D341Med (cell line): Measurements from ENCODE around the gene DCST1.

ENCODE experiments used
- DNase-seq: peaks from one replicate; pipeline ENCODE4 v3.0.0; 2012; ENCODE audit warnings: low spot score

DCST1 gene

DNA sequence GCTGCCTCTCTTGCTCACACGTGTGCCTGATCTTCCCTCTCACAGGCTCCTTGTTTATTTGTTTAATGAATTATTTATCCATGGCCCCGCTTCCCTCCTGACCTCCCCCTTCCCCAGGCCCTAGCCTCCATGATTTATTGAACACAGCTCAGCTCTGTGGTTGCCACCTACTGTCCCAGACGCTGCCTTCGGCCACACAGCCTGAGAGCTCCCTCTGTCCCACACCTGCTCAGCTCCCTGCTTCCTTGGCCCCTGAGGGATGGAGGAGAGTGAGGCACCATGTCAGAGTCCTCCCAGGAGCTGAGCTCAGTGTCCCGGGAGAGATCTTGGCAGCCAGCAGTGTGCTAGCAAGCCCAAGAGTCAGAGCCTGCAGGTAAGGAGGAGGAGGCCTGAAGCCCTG is 41.9 kb downstream of the DCST1 start:
- no peak for DNase-seq

DNA sequence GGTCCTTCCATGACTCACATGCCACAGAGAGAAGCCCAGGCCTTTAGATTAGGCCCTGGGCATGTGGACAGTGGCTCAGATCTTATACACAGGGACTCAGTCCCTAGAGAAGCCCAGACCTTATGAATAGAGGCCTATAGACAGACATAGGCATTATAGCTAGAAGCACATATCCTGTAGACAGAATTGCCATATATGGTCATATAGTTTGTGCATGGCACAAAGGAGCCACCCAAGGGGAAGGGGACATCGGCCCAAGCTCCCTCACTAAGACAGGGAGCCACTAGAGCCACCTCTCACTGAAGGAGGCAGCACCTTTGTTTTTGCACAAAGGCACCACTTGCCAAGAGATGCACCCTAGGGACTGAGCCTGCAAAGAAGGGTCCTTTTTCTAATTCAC is 42.7 kb downstream of the DCST1 start:
- no peak for DNase-seq

DNA sequence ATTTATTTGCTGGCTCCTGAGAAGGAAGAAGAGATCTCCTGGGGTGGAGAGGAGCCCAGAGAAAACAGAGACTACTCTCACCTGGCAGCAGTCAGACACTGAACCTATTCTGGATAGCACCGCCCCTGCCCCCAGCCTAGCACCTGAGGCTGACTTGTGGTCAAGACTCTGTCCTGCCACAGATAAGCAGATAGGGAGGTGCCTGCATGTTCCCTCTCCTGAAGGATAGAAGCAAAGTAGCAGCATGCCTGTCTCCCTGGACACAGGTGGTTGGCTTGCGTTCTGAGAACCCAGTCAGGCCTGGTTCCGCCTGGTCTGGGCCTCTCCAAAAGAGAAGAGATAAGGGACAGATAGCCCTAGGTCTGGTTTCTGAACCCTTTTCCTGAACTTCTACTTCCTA is 43.7 kb downstream of the DCST1 start:
- DNase-seq, result no peak

DNA sequence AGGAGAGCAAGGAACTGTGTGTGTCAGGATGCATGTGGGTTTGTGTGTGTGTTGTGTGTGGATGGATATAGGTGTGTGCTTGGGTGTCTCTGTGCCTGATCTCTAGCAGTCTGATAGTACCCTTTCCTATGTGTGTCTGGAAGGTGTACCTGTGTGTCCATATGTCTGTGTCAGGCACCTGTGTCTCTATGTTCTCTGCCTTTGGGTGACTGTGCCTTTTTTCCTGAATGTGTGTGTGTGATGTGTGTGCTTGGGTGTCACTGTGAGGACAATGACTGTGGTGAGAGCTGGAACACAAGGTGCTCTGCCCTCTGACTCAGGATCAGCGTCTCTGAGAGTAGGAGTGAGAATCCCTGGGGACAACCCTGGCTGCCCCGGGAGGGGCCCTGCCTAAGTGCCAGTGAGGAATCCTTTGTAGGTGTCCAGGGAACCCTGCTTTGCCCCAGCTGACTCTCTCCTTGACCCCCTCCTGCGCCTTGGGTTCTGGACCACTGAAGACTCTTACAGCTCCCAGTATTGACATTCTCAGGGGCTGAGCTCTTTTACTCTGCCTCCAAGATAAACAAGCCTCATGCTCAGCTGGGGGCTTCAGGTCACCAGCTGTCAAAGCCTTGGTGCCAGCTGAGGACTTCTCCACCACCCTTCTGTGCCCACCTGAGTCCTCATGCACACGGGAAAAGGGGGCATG is 44.3 kb downstream of the DCST1 start:
- DNase-seq, result no peak

DNA sequence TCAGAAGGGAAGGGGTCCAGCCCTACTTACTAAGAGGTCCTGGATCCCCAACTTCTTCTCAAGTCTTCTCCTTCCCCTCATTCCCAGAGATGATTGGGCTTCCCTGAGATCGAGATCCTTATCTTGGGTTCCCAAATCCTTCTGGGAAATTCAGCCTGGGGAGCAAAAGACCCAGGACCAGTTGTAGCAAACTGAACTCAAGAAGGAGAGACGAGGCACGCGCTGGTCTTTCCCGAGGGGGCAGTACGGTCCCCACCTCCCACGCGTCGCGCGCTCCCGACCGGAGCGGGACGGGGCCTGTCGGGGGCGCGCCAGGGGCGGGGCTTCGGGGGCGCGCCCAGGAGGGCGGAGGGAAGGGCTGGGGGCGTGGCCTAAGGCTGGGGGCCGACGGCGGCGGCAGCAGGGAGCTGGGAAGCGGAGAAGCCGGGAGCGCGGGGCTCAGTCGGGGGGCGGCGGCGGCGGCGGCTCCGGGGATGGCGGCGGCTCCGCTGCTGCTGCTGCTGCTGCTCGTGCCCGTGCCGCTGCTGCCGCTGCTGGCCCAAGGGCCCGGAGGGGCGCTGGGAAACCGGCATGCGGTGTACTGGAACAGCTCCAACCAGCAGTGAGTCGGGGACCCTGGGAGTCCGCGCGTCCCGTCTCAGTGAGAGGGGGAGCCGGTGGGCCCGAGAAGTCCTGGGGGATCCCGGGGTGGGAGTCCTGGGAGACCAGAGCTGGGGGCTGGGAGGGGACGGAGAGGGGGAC is 45.0 kb downstream of the DCST1 start, which contains the start of gene EFNA3:
Gene EFNA3, plus strand, starts transcription at position 369 of the 741 bp plus-strand sequence. Its CDS starts 105 bp downstream, at position 474.
- peak; percentile 94 for DNase-seq

DNA sequence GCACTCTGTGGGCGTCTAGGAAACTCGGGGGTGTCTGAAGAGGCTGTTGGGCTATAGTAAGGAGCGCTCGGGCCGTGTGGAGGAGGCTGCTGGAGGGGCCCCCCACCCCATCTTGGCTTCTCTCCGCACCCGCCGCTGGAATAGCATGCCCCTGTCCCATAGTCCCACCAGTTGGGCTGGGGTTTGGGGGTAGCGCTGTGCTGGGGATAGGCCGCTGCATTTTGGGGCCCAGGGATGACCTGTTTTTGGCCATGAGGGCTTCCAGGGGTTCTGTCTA is 45.5 kb downstream of the DCST1 start:
- no peak for DNase-seq

DNA sequence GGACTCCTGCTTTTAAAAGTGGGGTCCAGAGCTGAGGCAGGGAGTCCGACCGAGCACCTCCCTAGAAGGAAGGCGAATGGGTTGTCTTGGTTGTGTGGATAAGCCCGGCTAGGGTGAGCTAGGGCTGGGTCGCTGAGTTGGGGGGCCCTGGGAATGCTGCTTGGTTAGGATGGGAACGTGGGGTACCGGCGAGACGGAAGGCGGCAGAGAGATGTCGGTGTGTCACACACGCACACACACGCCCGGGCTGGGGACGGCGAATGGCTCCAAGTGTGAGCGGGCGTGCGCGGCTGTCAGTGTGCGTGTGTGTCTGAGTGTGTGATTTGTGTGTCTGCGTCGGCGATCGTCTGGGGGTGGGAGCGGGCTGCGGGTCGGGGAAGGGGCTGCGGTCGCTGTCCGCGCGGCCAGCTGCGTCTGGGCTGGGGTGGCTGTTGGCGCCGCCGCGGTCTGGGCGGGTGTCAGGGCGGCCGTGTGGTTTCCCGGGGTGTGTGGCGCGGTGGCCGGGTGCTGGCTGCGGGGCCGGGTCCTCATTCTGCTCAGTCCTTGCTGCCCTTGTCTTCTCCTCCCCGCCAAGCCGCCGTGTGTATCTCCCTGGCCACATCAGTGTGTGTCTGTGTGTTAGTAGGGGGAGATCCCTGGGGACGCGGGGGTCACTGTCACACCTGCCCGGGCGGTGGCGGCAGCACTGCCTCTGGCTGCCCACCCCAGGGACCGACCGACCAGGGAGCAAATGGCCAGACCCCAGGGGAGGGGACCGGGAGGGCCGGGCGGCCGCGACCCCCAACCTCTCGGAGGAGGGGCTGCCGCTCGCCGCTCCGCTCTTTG is 46.1 kb downstream of the DCST1 start:
- peak; percentile 64 for DNase-seq

DNA sequence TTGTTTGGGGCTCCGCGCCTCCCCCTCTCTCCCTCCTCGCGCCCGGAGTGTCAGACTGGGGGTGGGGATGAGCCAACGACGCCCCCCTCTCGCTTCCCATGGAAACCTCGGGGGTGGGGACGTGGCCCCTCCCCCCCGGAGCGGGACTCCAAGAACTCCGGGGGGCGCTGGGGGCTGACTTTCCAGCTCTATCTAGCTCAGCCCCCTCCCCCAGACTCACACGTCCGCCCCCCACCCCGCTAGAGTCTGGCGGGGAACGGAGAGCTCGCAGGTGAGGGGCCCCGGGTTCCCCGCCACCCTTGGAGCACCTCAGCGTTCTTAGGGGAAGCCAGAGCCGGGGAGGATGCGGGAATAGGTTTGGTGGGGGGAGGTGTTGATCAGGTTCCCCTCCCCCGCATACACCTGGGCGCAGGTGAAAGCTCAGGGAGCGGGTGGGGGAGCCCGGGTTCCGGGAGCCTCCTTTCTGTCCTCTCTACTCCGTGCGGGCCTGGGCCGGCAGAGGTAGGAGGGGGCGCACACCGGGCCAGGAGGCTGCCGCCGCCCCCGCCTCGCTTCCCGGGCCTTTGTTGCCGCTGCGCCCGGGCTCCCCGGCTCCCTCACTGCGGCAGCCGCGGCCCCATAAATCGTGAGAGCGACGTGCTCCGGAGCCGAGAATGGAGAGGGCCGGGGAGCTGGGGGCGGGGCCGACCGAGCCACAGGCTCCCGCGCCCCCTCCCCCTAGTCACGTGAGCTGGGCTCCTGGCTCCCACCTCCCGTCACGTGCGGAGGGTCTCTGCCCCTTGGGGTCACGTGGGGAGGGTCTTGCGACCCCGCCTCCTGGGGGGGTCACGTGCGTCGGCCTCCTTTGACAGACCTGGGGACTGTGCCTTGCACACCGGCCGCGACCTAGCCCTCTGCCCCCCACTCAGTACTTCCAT is 46.9 kb downstream of the DCST1 start:
- peak; percentile 69 for DNase-seq

DNA sequence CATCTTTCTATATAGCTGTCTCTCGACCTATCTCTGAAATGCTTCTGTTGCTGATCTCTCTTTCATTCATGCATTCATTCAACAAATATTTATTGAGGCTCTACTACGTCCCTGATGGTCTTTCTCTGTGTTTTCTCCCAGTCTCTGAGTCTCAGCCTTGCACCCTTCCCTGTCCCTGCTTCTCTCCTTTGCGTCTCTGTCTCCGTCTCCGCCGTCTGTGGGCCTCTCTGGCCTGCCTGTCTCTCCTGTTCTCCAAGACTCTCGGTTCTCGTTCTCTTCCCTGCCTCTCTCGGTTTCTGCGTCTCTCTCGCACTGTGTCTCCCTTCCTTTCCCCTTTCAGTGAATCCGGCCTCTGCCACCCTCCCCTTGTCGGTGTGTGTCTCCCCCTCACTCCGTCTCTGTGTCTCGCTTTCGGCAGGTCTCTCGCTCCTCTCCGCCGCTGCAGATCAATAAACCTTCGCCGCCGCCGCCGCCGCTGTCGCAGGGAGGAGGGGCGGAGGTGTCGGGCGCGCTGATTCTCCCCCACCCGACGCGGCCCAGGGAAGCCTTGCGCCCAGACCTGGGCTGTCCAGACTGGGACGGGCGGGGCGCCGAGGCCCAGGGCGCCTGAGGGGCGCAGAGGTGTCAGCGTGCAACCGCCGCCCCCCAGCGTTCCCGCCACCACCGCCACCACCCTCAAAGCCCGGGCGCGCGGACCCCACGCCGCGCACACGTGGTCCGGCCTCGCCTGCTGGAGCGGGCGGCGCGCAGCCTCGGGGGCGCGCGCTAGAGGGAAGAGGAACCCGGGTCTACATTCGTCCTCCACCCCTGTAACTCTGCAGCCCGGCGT is 48.1 kb downstream of the DCST1 start:
- DNase-seq, result peak; percentile 39

DNA sequence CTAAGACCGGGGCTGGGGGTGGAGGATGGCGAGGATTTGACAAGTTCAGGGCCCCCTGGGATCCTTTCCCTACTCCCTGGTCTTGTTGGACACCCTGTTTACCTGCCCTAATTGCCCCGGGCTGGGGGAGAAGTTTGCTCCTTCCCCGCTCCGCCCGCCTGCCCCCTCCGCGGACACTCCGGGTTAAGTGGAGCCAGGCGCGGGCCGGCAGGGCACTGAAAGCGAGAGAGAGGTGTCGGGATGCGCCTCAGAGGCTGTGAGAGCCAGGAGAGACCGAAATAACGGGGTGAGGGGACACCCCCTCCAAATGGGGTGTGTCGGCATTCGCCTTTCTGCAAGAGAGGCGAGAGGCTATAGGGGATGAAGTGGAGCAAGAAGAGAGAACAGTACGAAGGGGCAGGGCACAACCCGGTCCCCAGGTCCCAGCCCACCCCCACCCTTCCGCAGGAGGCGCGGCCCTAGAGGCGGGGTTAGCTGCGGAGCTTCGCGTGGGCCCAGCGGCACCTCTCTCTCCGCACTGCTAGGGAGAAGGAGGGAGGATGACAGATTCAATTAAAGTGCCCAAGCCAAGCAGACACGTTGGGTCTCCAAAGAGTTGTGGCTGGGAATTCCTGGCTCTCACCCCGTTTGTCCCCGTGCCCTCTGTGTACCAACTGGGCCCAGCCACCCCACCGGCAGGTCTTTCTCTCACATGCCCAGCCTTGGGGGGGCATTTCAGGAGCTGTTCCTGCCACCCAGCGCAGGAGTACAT is 48.9 kb downstream of the DCST1 start:
- DNase-seq, result peak; percentile 48

DNA sequence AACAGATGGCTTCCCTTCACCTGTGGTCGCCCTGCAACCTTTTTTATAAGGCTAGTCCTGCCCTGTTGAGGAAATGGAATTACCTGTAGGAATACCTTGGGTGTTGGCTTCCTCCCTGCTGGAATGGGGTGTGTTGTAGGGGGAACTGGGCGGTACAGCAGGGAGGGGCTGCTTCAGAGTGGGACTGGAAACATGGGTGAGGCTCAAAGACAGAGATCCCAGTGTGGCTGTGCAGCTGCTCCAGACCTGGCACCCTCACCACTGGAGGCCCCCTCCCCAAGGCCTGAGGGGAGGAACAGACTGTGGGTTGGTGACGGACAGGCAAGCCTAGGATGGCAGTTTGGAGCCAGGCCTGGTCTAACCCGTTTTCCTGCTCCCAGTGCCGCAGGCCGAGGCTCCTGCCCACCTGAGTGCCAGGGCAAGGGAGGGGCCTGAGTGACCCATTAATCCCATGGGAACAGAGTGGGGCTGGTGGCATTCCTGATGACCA is 49.5 kb downstream of the DCST1 start:
- DNase-seq, result peak; percentile 23

DNA sequence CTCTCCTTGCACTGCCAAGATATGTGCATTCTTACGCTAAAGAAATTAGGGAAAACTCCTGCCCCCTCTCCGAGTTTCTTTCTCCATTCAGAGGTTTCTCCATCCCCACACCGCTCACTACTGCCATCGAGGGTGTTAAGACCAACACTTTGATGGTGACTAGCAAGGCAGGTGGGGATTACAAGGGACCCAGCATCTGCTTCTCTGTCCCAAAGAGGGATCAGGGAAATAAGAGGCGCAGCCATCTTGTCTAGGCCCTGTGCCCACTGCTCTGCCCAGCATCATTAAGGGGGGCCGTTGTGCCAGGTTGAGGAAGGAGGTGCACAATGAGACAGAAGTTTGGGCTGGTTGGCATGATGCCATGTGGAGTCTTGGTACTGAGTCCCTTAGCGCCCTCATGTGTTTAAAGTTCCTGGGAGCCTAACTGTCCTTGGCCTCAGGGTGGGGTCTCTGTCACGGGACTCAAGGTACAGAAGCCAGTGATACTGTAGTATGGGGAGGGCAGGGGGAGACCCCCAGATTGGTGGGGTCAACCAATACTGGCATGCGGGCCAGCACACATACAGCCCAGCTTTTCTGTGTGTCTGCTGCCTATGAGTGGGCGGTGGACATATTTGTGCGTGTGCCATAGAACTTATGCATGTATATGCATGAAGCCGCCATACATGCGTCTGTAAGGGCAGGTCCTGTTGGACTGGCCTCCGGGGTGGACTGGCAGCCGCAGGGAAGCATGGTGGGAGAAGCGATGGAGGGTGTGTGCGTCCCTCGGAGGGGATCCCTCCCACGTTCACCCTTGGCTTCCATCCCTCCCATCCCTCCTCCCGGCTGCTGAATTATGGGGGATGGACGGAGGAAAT is 50.5 kb downstream of the DCST1 start:
- DNase-seq, result peak; percentile 46

DNA sequence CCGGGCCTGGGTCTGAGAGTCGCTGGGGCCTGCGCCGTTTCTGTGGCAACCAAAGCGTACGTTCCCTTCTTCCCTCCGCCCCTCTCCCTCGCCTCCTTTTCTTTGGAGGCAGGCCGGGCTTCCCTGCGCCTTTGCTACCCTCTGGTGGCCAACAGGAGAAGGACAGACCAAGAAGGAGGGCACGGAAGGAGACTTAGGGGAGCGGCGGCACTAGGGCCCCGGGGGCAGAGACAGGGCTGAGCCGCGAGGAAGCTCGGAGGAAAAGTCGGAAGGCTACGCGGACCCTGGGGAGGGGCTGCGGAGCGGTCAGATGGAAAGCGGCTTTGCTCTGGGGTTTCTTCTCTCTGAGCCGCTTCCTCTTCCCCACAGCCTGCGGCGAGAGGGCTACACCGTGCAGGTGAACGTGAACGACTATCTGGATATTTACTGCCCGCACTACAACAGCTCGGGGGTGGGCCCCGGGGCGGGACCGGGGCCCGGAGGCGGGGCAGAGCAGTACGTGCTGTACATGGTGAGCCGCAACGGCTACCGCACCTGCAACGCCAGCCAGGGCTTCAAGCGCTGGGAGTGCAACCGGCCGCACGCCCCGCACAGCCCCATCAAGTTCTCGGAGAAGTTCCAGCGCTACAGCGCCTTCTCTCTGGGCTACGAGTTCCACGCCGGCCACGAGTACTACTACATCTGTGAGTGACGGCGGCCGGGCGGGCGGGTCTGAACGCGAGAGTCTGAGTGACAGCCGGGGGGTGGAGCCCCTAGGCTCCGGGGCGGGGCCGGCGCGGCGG is 51.3 kb downstream of the DCST1 start:
- DNase-seq, result peak; percentile 96

DNA sequence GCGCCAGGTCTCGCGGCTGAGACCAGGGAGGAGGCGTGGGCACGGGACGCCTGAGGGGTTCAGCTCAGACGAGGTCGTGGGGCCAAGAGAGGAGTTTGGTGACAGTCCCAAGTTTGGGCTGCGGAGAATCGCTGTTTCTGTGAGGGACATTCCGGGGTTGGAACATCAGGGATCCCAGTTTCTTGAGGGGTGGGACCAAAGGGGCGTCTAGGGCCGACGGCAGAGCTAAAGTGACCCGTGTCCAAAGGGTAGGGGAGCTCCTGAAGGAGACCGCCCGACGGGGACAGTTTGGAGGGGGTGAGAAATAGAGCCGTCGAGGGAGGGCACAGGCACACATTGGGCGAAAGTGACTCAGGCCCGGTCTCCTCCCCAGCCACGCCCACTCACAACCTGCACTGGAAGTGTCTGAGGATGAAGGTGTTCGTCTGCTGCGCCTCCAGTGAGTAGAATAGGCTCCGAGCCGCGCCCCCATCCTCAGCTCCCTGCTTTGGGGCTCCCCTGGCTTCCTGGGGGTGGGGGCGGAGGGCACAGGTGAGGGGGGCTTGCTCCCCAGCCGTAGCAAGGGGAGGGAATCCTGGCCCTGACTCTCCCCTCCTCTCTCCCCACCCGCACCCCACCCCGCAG is 52.0 kb downstream of the DCST1 start:
- DNase-seq, result peak; percentile 63

DNA sequence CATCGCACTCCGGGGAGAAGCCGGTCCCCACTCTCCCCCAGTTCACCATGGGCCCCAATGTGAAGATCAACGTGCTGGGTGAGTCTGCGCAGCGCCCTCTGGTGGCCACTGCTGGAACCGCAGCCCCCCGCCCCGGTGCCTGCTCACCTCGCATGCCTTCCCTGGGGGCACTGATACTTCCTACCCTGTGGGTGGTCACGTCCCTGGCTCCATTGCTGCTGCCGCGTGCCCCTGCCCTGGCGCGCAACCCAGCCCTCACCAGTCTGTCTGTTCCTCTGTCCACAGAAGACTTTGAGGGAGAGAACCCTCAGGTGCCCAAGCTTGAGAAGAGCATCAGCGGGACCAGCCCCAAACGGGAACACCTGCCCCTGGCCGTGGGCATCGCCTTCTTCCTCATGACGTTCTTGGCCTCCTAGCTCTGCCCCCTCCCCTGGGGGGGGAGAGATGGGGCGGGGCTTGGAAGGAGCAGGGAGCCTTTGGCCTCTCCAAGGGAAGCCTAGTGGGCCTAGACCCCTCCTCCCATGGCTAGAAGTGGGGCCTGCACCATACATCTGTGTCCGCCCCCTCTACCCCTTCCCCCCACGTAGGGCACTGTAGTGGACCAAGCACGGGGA is 52.6 kb downstream of the DCST1 start:
- DNase-seq, result peak; percentile 91

DNA sequence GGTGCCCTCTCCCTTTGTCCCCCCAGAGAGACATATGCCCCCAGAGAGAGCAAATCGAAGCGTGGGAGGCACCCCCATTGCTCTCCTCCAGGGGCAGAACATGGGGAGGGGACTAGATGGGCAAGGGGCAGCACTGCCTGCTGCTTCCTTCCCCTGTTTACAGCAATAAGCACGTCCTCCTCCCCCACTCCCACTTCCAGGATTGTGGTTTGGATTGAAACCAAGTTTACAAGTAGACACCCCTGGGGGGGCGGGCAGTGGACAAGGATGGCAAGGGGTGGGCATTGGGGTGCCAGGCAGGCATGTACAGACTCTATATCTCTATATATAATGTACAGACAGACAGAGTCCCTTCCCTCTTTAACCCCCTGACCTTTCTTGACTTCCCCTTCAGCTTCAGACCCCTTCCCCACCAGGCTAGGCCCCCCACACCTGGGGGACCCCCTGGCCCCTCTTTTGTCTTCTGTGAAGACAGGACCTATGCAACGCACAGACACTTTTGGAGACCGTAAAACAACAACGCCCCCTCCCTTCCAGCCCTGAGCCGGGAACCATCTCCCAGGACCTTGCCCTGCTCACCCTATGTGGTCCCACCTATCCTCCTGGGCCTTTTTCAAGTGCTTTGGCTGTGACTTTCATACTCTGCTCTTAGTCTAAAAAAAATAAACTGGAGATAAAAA is 53.4 kb downstream of the DCST1 start:
- peak; percentile 17 for DNase-seq
